Adrenal gland (tissue), 5 donors: ENCODE results near the gene GAGE10.

Experiments
- CTCF ChIP-seq, 6 experiments: fragments of 450-650 bp in 4 of 6; fragments of 200-600 bp in 2 of 6; sonication (generic) in 1 of 6; IDR thresholded peaks; 1 replicate in 5 of 6; 2 replicates in 1 of 6; pipeline versions ENCODE4 v1.5.1 to v1.8.0; 2016 to 2021; ENCODE audit warnings: antibody characterized with exemption in 6 of 6, mild to moderate bottlenecking in 2 of 6, moderate library complexity in 1 of 6
- POLR2A ChIP-seq, 2 donors: fragments of 450-650 bp; IDR thresholded peaks; one replicate each; pipeline ENCODE4 v1.6.1; 2017; ENCODE audit warnings: antibody characterized with exemption in 2 of 2, mild to moderate bottlenecking in 2 of 2, moderate library complexity in 1 of 2
- donor health status: DM: no; HTN: no; CAD: no.

- TF ChIP-seq CTCF (IDR thresholded peaks at IDR 0.05) (no peak), POLR2A (IDR thresholded peaks at IDR 0.05) (no peak)
These were observed 26.5 kb upstream of the GAGE10 start for GRCh38 chrX:49276671-49277534.
